ENCODE data around the gene TAX1BP1.

GRCh38 chr7:27875832-27876231 lies 135.9 kb downstream of the TAX1BP1 start:
- TF ChIP-seq EZH2 (IDR thresholded peaks at IDR 0.05; ENCODE audit: insufficient read depth, low read length) (no peak), CTCF (IDR thresholded peaks at IDR 0.05; ENCODE audit: insufficient read depth, low read depth, low read length) (no peak)
